ENCODE results near the gene RUNX1. TPM values are rescaled to one million over a fixed set of nuclear protein-coding genes. Genes with fewer than 3 reads are reported as not detected.

The RUNX1 gene
- polyA plus RNA-seq, 1 experiment: 20.9 TPM

DNA sequence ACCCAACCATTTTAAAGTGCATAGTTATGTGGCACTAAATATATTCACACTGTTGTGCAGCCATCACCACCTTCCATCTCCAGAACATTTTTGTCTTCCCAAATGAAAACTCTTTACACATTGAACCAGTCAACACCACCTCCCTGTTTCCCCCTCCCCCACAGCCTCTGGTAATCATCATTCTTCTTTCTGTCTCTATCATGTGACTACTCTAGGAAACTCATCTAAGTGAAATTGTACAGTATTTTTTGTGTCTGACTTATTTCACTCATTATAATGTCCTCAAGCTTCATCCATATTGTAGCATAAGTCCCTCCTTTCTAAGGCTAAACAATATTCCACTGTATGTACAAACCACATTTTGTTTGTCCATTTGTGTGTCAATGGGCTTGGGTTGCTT lies 128.0 kb downstream of the RUNX1 start:
- TF ChIP-seq, protein P1, sequence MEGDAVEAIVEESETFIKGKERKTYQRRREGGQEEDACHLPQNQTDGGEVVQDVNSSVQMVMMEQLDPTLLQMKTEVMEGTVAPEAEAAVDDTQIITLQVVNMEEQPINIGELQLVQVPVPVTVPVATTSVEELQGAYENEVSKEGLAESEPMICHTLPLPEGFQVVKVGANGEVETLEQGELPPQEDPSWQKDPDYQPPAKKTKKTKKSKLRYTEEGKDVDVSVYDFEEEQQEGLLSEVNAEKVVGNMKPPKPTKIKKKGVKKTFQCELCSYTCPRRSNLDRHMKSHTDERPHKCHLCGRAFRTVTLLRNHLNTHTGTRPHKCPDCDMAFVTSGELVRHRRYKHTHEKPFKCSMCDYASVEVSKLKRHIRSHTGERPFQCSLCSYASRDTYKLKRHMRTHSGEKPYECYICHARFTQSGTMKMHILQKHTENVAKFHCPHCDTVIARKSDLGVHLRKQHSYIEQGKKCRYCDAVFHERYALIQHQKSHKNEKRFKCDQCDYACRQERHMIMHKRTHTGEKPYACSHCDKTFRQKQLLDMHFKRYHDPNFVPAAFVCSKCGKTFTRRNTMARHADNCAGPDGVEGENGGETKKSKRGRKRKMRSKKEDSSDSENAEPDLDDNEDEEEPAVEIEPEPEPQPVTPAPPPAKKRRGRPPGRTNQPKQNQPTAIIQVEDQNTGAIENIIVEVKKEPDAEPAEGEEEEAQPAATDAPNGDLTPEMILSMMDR (IDR thresholded peaks at IDR 0.05; ENCODE audit: low read depth, low read length): no peak
- no peaks in the 10 kb centered on the region for H3K27me3 ChIP-seq (ENCODE audit: control insufficient read depth, insufficient read depth, low read length)
- H3K27ac ChIP-seq (ENCODE audit: low read depth, low read length): no peak overlapping the region
- CTCF ChIA-PET: no interaction called here
- DNase-seq (ENCODE audit: low read depth, low spot score): no peak
- no peaks in the 10 kb centered on the region for H3K9me3 ChIP-seq (ENCODE audit: control insufficient read depth, insufficient read depth, low read length)
- no peak overlapping the region for H3K4me3 ChIP-seq (ENCODE audit: low read depth, low read length)
- POLR2A ChIA-PET: no interaction called here

DNA sequence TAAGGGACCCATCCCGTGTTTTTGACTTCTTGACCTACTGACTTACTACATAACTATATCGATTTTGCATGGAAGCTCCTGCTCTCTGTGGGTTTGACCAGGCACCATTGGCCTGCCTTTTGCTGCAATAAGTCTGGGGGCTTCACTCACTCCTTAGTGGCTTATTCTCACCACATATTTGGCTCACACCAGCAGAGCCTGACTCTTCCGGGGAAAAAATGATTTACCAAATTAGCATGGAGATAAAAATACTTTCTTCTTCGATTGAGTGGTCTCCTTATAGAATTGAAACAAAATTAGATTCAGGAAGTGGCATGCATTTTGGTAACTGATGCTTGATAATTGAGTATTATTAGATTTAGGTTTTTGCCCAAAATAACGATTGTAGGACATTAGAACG lies 129.7 kb downstream of the RUNX1 start:
- TF ChIP-seq, protein P1 (IDR thresholded peaks at IDR 0.05; ENCODE audit: low read depth, low read length): no peak
- DNase-seq (ENCODE audit: low read depth, low spot score): no peak
- POLR2A ChIA-PET: no interaction called here
- Histone ChIP-seq H3K9me3 (ENCODE audit: control insufficient read depth, insufficient read depth, low read length) (no peaks in the 10 kb centered on the region), H3K4me3 (ENCODE audit: low read depth, low read length) (no peak overlapping the region), H3K27ac (ENCODE audit: low read depth, low read length) (no peak overlapping the region), H3K27me3 (ENCODE audit: control insufficient read depth, insufficient read depth, low read length) (no peaks in the 10 kb centered on the region)
- CTCF ChIA-PET: no interaction called here

DNA sequence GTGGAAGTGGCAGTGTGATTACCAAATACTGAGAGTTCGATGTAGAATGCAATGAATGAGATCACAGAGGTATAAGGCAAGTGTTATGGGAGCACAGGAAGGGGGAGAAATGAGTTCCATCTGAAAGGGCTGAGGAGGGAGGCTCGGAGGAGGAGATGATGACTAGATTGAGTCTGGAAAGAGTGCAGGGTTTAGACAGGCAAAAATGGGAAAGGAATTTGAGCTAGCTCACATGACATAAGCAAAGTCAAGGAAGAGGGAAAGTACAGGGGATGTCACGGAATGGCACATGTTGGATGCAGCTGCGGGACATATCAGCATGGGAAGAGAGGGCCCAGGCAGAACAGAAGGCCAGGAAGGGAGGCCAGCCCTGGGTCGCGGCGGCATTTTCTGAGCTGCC lies 132.7 kb downstream of the RUNX1 start:
- peak; percentile 38 for DNase-seq (ENCODE audit: low read depth, low spot score)
- ChIA-PET POLR2A (no interaction called here), CTCF (no interaction called here)
- Histone ChIP-seq H3K27me3 (ENCODE audit: control insufficient read depth, insufficient read depth, low read length) (no peaks in the 10 kb centered on the region), H3K9me3 (ENCODE audit: control insufficient read depth, insufficient read depth, low read length) (no peaks in the 10 kb centered on the region), H3K4me3 (ENCODE audit: low read depth, low read length) (no peak overlapping the region), H3K27ac (ENCODE audit: low read depth, low read length) (peak overlapping the region; percentile 54)
- TF ChIP-seq, protein P1 (IDR thresholded peaks at IDR 0.05; ENCODE audit: low read depth, low read length): no peak

DNA sequence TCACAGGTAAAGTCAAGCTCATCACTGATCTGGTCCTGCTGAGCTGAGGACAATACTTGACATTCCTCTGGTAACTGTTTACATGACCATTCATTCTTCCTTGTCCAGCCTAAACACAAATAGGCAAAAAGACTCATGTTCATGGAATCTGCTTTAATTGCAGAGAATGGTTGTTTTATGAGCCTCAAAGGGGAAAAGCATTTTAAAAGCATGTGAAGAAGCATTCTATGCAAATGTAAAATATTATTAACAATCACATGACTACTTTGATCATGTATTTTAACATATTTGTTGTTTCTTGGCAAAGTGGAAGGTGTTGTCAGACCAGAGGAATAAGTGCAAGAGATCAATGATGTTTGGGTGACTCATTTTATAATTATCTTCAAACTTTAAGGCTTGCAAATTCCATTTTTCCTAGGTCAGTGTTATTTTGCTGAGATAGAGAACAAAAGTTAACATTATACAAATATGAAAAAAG lies 133.7 kb downstream of the RUNX1 start:
- TF ChIP-seq, protein P1 (IDR thresholded peaks at IDR 0.05; ENCODE audit: low read depth, low read length): no peak
- ChIA-PET POLR2A (interaction anchor here (0.5 to 0.6 kb wide), 2 partner anchors 21 to 338 kb away, joined by 3 read pairs; no protein-coding TSS in a partner anchor), CTCF (interaction anchor here (1.5 kb wide), 1 partner anchor 23 kb away, joined by 4 read pairs; no protein-coding TSS in a partner anchor)
- no peak for DNase-seq (ENCODE audit: low read depth, low spot score)
- Histone ChIP-seq H3K9me3 (ENCODE audit: control insufficient read depth, insufficient read depth, low read length) (no peaks in the 10 kb centered on the region), H3K27me3 (ENCODE audit: control insufficient read depth, insufficient read depth, low read length) (no peaks in the 10 kb centered on the region), H3K4me3 (ENCODE audit: low read depth, low read length) (no peak overlapping the region), H3K27ac (ENCODE audit: low read depth, low read length) (no peak overlapping the region)

DNA sequence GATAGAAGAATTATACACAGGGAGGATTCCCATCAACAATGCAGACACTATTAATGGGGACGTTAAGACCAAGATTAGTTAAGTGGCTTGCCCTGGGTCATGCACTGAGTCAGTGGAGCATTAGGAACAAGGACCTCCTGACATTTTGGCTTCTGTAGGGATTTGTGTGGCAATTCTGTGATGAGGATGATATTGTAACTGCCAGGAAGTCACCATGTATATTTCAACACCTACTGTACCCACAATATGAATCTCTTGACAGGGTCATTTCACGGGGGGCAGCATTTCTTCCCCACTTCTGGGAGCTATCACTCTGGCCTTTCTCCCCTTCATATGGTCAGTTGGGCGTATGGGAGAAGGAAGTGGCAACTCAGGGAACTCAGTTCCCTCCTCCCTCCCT lies 134.9 kb downstream of the RUNX1 start:
- H3K9me3 ChIP-seq (ENCODE audit: control insufficient read depth, insufficient read depth, low read length): no peaks in the 10 kb centered on the region
- CTCF ChIA-PET: interaction anchor here (1.5 to 1.6 kb wide), 2 partner anchors 22 to 24 kb away, joined by 3 to 4 read pairs; no protein-coding TSS in a partner anchor
- POLR2A ChIA-PET: no interaction called here
- TF ChIP-seq, protein P1 (IDR thresholded peaks at IDR 0.05; ENCODE audit: low read depth, low read length): no peak
- no peak for DNase-seq (ENCODE audit: low read depth, low spot score)
- H3K4me3 ChIP-seq (ENCODE audit: low read depth, low read length): no peak overlapping the region
- H3K27me3 ChIP-seq (ENCODE audit: control insufficient read depth, insufficient read depth, low read length): no peaks in the 10 kb centered on the region
- no peak overlapping the region for H3K27ac ChIP-seq (ENCODE audit: low read depth, low read length)

Data from AG04450 (cell line).